ENCODE data around the gene IGFBP7.

IGFBP7 gene

GRCh38 chr4:57095245-57095644 lies 14.9 kb downstream of the IGFBP7 start:
- no peak for DNase-seq (ENCODE audit: low read depth)

- DNase-seq (ENCODE audit: low read depth), result no peak
These were observed 15.4 kb downstream of the IGFBP7 start for GRCh38 chr4:57094832-57095223.

- no peak for DNase-seq (ENCODE audit: low read depth)
These were observed 16.0 kb downstream of the IGFBP7 start for GRCh38 chr4:57093845-57094831.

GRCh38 chr4:57091657-57092162 lies 18.5 kb downstream of the IGFBP7 start:
- DNase-seq (ENCODE audit: low read depth), result no peak

- no peak for DNase-seq (ENCODE audit: low read depth)
These were observed 20.1 kb downstream of the IGFBP7 start for GRCh38 chr4:57090079-57090478.

GRCh38 chr4:57089549-57089948 lies 20.6 kb downstream of the IGFBP7 start:
- DNase-seq (ENCODE audit: low read depth), result no peak

- DNase-seq (ENCODE audit: low read depth), result no peak
These were observed 24.0 kb downstream of the IGFBP7 start for GRCh38 chr4:57086031-57086723.

GRCh38 chr4:57085278-57085677 lies 24.9 kb downstream of the IGFBP7 start:
- DNase-seq (ENCODE audit: low read depth), result no peak

GRCh38 chr4:57084360-57084759 lies 25.8 kb downstream of the IGFBP7 start:
- no peak for DNase-seq (ENCODE audit: low read depth)

GRCh38 chr4:57083090-57083489 lies 27.1 kb downstream of the IGFBP7 start:
- DNase-seq (ENCODE audit: low read depth), result no peak

- DNase-seq (ENCODE audit: low read depth), result no peak
These were observed 28.2 kb downstream of the IGFBP7 start for GRCh38 chr4:57081651-57082621.

- DNase-seq (ENCODE audit: low read depth), result no peak
These were observed 29.2 kb downstream of the IGFBP7 start for GRCh38 chr4:57080781-57081650.

- DNase-seq (ENCODE audit: low read depth), result no peak
These were observed 31.3 kb downstream of the IGFBP7 start for GRCh38 chr4:57078685-57079521.

GRCh38 chr4:57077550-57078343 lies 32.4 kb downstream of the IGFBP7 start:
- no peak for DNase-seq (ENCODE audit: low read depth)

- DNase-seq (ENCODE audit: low read depth), result no peak
These were observed 33.5 kb downstream of the IGFBP7 start for GRCh38 chr4:57076646-57077045.

- DNase-seq (ENCODE audit: low read depth), result no peak
These were observed 34.8 kb downstream of the IGFBP7 start for GRCh38 chr4:57075367-57075766.

GRCh38 chr4:57074744-57075143 lies 35.4 kb downstream of the IGFBP7 start:
- DNase-seq (ENCODE audit: low read depth), result no peak

- DNase-seq (ENCODE audit: low read depth), result no peak
These were observed 36.6 kb downstream of the IGFBP7 start for GRCh38 chr4:57073559-57073958.

GRCh38 chr4:57071326-57071725 lies 38.9 kb downstream of the IGFBP7 start:
- no peak for DNase-seq (ENCODE audit: low read depth)
